Nephron (organoid): Measurements from ENCODE around the gene CEP19.

Source experiments
- H3K27ac Mint-ChIP-seq, 3 experiments: 2 replicates each; pipeline ENCODE4 v1.8.0; 2020; ENCODE audit warnings: mixed read lengths in 3 of 3, mild to moderate bottlenecking in 2 of 3, moderate library complexity in 1 of 3
- H3K27me3 Mint-ChIP-seq: 2 replicates; pipeline ENCODE4 v1.8.0; 2021; ENCODE audit warnings: low read depth, mild to moderate bottlenecking, moderate library complexity, mixed read lengths
- H3K36me3 Mint-ChIP-seq: 2 replicates; pipeline ENCODE4 v1.8.0; 2020; ENCODE audit warnings: low read depth, mixed read lengths
- H3K4me1 Mint-ChIP-seq: 2 replicates; pipeline ENCODE4 v1.8.0; 2020; ENCODE audit warnings: mixed read lengths
- H3K4me3 Mint-ChIP-seq, 3 experiments: 2 replicates each; pipeline ENCODE4 v1.8.0; 2020; ENCODE audit warnings: mild to moderate bottlenecking in 3 of 3, mixed read lengths in 3 of 3, moderate library complexity in 2 of 3
- H3K9me3 Mint-ChIP-seq: 2 replicates; pipeline ENCODE4 v1.8.0; 2020; ENCODE audit warnings: mixed read lengths
- CTCF ChIP-seq, 3 experiments: fragments of 200-600 bp; sonication (generic); IDR thresholded peaks; one replicate each; pipeline ENCODE4 v1.5.0; 2021; ENCODE audit warnings: antibody characterized with exemption in 3 of 3; ENCODE audit not compliant: unreplicated experiment in 3 of 3

The CEP19 gene

DNA sequence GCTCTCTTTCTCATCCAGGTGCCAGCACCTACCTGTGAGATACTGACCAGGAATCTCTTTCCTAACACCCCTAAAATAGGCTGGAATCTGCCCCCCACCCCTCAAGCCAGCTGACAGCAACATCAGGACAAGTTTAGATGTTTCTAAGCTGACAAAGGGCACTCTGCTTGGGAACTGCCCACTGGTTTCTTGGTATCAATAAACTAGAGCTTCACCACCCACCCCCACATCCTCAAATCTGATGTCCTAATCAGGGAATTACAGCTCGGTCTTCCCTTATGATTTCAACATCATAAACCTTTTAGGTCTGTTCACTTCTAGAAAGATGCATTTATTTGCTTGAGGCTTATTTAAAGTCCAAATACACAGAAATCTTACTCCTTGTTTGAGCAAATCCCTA lies 34.7 kb downstream of the CEP19 start:
- H3K27ac Mint-ChIP-seq, result no peak overlapping the region
- no peaks in the 10 kb centered on the region for H3K36me3 Mint-ChIP-seq
- no peak for TF ChIP-seq CTCF (IDR thresholded peaks at IDR 0.05; ENCODE audit: unreplicated experiment in 3 of 3)
- H3K4me1 Mint-ChIP-seq, result no peaks in the 10 kb centered on the region
- H3K4me3 Mint-ChIP-seq, result no peak overlapping the region
- H3K9me3 Mint-ChIP-seq, result peaks cover 2% of the 10 kb centered on the region
- H3K27me3 Mint-ChIP-seq, result peaks cover 6% of the 10 kb centered on the region

DNA sequence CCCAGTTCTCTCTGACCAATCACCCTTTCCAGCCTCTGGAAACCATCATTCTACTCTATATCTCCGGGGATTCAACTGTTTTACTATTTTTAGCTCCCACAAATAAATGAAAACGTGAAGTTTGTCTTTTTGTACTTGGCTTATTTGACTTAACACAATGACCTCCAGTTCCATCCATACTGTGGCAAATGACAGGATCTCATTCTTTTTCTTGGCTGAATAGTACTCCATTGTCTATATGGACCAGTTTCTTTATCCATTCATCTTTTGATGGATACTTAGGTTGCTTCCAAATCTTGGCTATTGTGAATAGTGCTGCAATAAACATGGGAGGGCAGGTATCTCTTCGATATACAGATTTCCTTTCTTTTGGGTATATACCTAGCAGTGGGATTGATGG lies 38.4 kb downstream of the CEP19 start:
- no peak for TF ChIP-seq CTCF (IDR thresholded peaks at IDR 0.05; ENCODE audit: unreplicated experiment in 3 of 3)
- Mint-ChIP-seq H3K36me3 (no peaks in the 10 kb centered on the region), H3K4me1 (no peaks in the 10 kb centered on the region), H3K27ac (no peak overlapping the region), H3K4me3 (no peak overlapping the region), H3K27me3 (no peaks in the 10 kb centered on the region), H3K9me3 (no peaks in the 10 kb centered on the region)

GRCh38 chr3:196670339-196670738 lies 41.7 kb downstream of the CEP19 start:
- Mint-ChIP-seq H3K27ac (no peak overlapping the region), H3K4me3 (no peak overlapping the region), H3K36me3 (no peaks in the 10 kb centered on the region), H3K9me3 (no peaks in the 10 kb centered on the region), H3K27me3 (peaks cover 11% of the 10 kb centered on the region), H3K4me1 (peaks cover 8% of the 10 kb centered on the region)
- TF ChIP-seq CTCF (IDR thresholded peaks at IDR 0.05; ENCODE audit: unreplicated experiment in 3 of 3), result no peak

DNA sequence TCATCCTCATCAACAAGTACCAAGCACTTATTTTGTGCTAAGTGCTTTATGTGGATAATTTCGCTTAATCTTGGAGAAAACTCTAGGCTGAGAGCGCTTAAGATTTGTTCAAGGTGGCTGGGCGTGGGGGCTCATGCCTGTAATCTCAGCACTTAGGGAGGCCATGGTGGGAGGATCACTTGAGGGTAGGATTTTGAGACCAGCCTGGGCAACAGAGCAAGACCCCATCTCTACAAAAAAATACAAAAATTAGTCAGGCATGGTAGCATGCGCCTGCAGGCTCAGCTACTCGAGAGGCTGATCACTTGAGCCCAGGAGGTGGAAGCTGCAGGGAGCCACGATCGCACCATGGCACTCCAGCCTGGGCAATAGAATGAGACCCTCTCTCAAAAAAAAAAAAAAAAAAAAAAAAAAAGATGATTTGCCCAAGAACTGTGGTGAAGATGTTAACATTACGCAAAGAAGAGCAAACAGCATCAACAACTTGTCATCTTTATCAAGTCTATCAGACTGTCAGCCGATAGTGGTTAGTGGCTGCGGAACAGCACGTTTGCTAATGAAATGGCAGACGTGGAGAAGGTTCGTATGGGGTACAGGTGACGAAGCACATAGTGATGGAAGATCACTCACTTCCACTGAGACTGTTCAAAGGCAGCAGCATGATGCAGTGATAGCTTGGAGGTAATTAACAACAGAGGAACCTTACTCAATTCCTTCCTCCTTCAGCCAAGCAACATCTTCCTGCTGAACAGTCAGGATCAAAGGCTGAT lies 44.8 kb downstream of the CEP19 start:
- Mint-ChIP-seq H3K4me3 (no peak overlapping the region), H3K4me1 (peaks cover 14% of the 10 kb centered on the region), H3K27ac (no peak overlapping the region), H3K9me3 (no peaks in the 10 kb centered on the region), H3K36me3 (no peaks in the 10 kb centered on the region), H3K27me3 (peaks cover 11% of the 10 kb centered on the region)
- no peak for TF ChIP-seq CTCF (IDR thresholded peaks at IDR 0.05; ENCODE audit: unreplicated experiment in 3 of 3)

GRCh38 chr3:196666001-196666867 lies 45.8 kb downstream of the CEP19 start:
- no peak for TF ChIP-seq CTCF (IDR thresholded peaks at IDR 0.05; ENCODE audit: unreplicated experiment in 3 of 3)
- H3K9me3 Mint-ChIP-seq, result no peaks in the 10 kb centered on the region
- peaks cover 14% of the 10 kb centered on the region for H3K4me1 Mint-ChIP-seq
- peak overlapping the region in 2 of 3 experiments; percentile 6 to 8 for H3K27ac Mint-ChIP-seq
- H3K36me3 Mint-ChIP-seq, result no peaks in the 10 kb centered on the region
- H3K27me3 Mint-ChIP-seq, result peaks cover 11% of the 10 kb centered on the region
- H3K4me3 Mint-ChIP-seq, result peak overlapping the region in 1 of 3 experiments; percentile 6
